ENCODE measurements around the gene CAPZA2.
A peak's percentile ranks its signal among the peaks of the same experiment; 100 is the strongest.
"Not testable (repeated sequence)": the region's sequence is repeated elsewhere in the genome, so short reads cannot be mapped to it uniquely, and the experiment has no call there.

The CAPZA2 gene

GRCh38 chr7:116922545-116922944 lies 60.2 kb downstream of the CAPZA2 start:
- no peak for DNase-seq

- no peak for DNase-seq
These were observed 62.4 kb downstream of the CAPZA2 start for GRCh38 chr7:116924741-116925140.

GRCh38 chr7:116929021-116929420 lies 66.6 kb downstream of the CAPZA2 start:
- no peak for DNase-seq

- DNase-seq = peak; percentile 91
These were observed 67.8 kb downstream of the CAPZA2 start for GRCh38 chr7:116929914-116930913.

- DNase-seq = no peak
These were observed 70.2 kb downstream of the CAPZA2 start for GRCh38 chr7:116932566-116932965.

- no peak for DNase-seq
These were observed 71.1 kb downstream of the CAPZA2 start for GRCh38 chr7:116933465-116933864.

GRCh38 chr7:116934580-116934979 lies 72.2 kb downstream of the CAPZA2 start:
- no peak for DNase-seq

GRCh38 chr7:116936844-116937243 lies 74.5 kb downstream of the CAPZA2 start:
- DNase-seq = not testable (repeated sequence)

- no peak for DNase-seq
These were observed 76.3 kb downstream of the CAPZA2 start for GRCh38 chr7:116938678-116939077.

GRCh38 chr7:116940689-116941370 lies 78.4 kb downstream of the CAPZA2 start:
- DNase-seq = no peak

GRCh38 chr7:116942504-116942903 lies 80.1 kb downstream of the CAPZA2 start:
- no peak for DNase-seq

- DNase-seq = no peak
These were observed 86.5 kb downstream of the CAPZA2 start for GRCh38 chr7:116948934-116949333.

- DNase-seq = no peak
These were observed 87.8 kb downstream of the CAPZA2 start for GRCh38 chr7:116949941-116950801.

- DNase-seq = no peak
These were observed 88.5 kb downstream of the CAPZA2 start for GRCh38 chr7:116950889-116951351.

- no peak for DNase-seq
These were observed 89.2 kb downstream of the CAPZA2 start for GRCh38 chr7:116951366-116952292.

GRCh38 chr7:116952635-116953371 lies 90.4 kb downstream of the CAPZA2 start:
- no peak for DNase-seq

GRCh38 chr7:116953372-116953905 lies 91.1 kb downstream of the CAPZA2 start, which contains the start of gene ST7:
TSS of gene ST7 (plus strand) at chr7:116953501. CDS start at chr7:116953541, 40 bp downstream.
- DNase-seq = peak; percentile 84

GRCh38 chr7:116953906-116954838 lies 91.8 kb downstream of the CAPZA2 start:
- DNase-seq = peak; percentile 69

GRCh38 chr7:116955340-116955739 lies 93.0 kb downstream of the CAPZA2 start:
- no peak for DNase-seq

Data from activated CD8-positive, alpha-beta memory T cell treated with anti-CD3 and anti-CD28 coated beads, Interleukin-2, amount 50 U/mL, for 48 hours (primary cell).